Upper lobe of left lung (tissue), 6 donors: ENCODE data around the gene SVIL. TPM values are rescaled to one million over a fixed set of nuclear protein-coding genes. Genes with fewer than 3 reads are reported as not detected.

ENCODE experiments used
- ATAC-seq, 2 donors: fragments of 200-7000 bp; cut with Tn5 transposase; one replicate each; pipeline ENCODE4 v1.9.1; 2022; ENCODE audit warnings: mild to moderate bottlenecking in 2 of 2, moderate library complexity in 2 of 2; ENCODE audit not compliant: low FRiP score in 2 of 2
- DNase-seq, 2 donors: peaks; one replicate each; pipeline ENCODE4 v3.0.0-alpha.2; 2019 to 2020
- H3K27ac ChIP-seq, 4 donors: fragments of 200-600 bp; sonication (generic); one replicate each; pipeline ENCODE4 v1.5.1; 2016 to 2019
- H3K27me3 ChIP-seq, 4 donors: fragments of 200-600 bp; sonication (generic); one replicate each; pipeline ENCODE4 v1.5.1; 2017 to 2019
- H3K36me3 ChIP-seq, 4 donors: fragments of 200-600 bp; sonication (generic); one replicate each; pipeline ENCODE4 v1.5.1; 2016 to 2019
- H3K4me1 ChIP-seq, 4 donors: fragments of 200-600 bp; sonication (generic); one replicate each; pipeline ENCODE4 v1.5.1; 2018 to 2019
- H3K4me3 ChIP-seq, 4 donors: fragments of 200-600 bp; sonication (generic); one replicate each; pipeline ENCODE4 v1.5.1; 2017 to 2019; ENCODE audit warnings: mild to moderate bottlenecking in 2 of 4, moderate library complexity in 1 of 4
- H3K9me3 ChIP-seq, 4 donors: fragments of 200-600 bp; sonication (generic); one replicate each; pipeline ENCODE4 v1.5.1; 2018 to 2019
- CTCF ChIP-seq, 6 experiments: fragments of 450-650 bp in 4 of 6; fragments of 200-600 bp in 2 of 6; sonication (generic) in 2 of 6; IDR thresholded peaks; one replicate each; pipeline ENCODE4 v1.5.1; 2016 to 2019; ENCODE audit warnings: antibody characterized with exemption in 6 of 6
- EP300 ChIP-seq, 4 donors: sonication (generic); formaldehyde crosslinking; IDR thresholded peaks; one replicate each; pipeline ENCODE4 v1.5.1; 2017; ENCODE audit warnings: antibody characterized with exemption in 4 of 4, control low read depth in 2 of 4
- POLR2A ChIP-seq, 4 donors: fragments of 450-650 bp; IDR thresholded peaks; one replicate each; pipeline ENCODE4 v1.5.1; 2016 to 2017; ENCODE audit warnings: antibody characterized with exemption in 4 of 4, mild to moderate bottlenecking in 2 of 4
- POLR2AphosphoS5 ChIP-seq, 2 donors: sonication (generic); formaldehyde crosslinking; IDR thresholded peaks; one replicate each; pipeline ENCODE4 v1.5.1; 2017; ENCODE audit warnings: antibody characterized with exemption in 2 of 2
- WGBS, 2 donors: methylation state at CpG; one replicate each; pipeline ENCODE4 v1.1.5; 2017 to 2018; 5-methylcytosine and 5-hydroxymethylcytosine counted together
- total RNA-seq, 6 donors: library from RNA; depleted of rRNA in 4 of 6; stranded (reverse); fragments of >200 nt in 4 of 6; gene quantifications; one replicate each; pipeline versions ENCODE4 v1.1.0 to v1.2.1, GENCODE V29; 2016 to 2021
- donor health status: DM: no; HTN: no; CAD: no; lungs with moderate emphysema.
- donor health status: DM: no; HTN: yes; CAD: no; lungs with severe emphysema.

SVIL gene
- total RNA-seq, 6 donors from 2014 or later, result 65.5 to 137 (median 105) TPM

GRCh38 chr10:29557665-29558064 is 77.1 kb downstream of the SVIL start:
- H3K36me3 ChIP-seq, result peaks cover 0 to 23% (median 13%) of the 10 kb centered on the region in 4 donors
- 89 to 95% methylated on average over 1 to 3 of the region's 3 CpGs for WGBS, 2 donors
- ATAC-seq (no peak), DNase-seq (no peak)
- H3K4me1 ChIP-seq, result no peaks in the 10 kb centered on the region
- TF ChIP-seq POLR2A (IDR thresholded peaks at IDR 0.05) (no peak), EP300 (IDR thresholded peaks at IDR 0.05) (no peak), CTCF (IDR thresholded peaks at IDR 0.05) (no peak), POLR2AphosphoS5 (IDR thresholded peaks at IDR 0.05) (no peak)
- no peak overlapping the region for H3K4me3 ChIP-seq
- H3K27ac ChIP-seq, result no peak overlapping the region
- no peaks in the 10 kb centered on the region for H3K27me3 ChIP-seq
- no peaks in the 10 kb centered on the region for H3K9me3 ChIP-seq

- peaks cover 0 to 35% (median 20%) of the 10 kb centered on the region in 4 donors for H3K36me3 ChIP-seq
- H3K9me3 ChIP-seq, result no peaks in the 10 kb centered on the region
- no peaks in the 10 kb centered on the region for H3K4me1 ChIP-seq
- H3K27ac ChIP-seq, result no peak overlapping the region
- WGBS, 2 donors, result 82 to 92% methylated on average over 8 of the region's 8 CpGs
- ATAC-seq, result peak in 1 of 2 donors; percentile 68
- no peaks in the 10 kb centered on the region for H3K27me3 ChIP-seq
- no peak overlapping the region for H3K4me3 ChIP-seq
- TF ChIP-seq CTCF (IDR thresholded peaks at IDR 0.05) (no peak), POLR2A (IDR thresholded peaks at IDR 0.05) (no peak), POLR2AphosphoS5 (IDR thresholded peaks at IDR 0.05) (no peak), EP300 (IDR thresholded peaks at IDR 0.05) (no peak)
- no peak for DNase-seq
These were observed 78.9 kb downstream of the SVIL start for GRCh38 chr10:29555746-29556481.

GRCh38 chr10:29555091-29555745 is 79.6 kb downstream of the SVIL start:
- no peaks in the 10 kb centered on the region for H3K4me1 ChIP-seq
- peak overlapping the region in 1 of 4 donors; percentile 40 for H3K27ac ChIP-seq
- WGBS, 2 donors, result 72 to 82% methylated on average over 6 of the region's 6 CpGs
- peaks cover 3 to 42% (median 27%) of the 10 kb centered on the region in 4 donors for H3K36me3 ChIP-seq
- TF ChIP-seq EP300 (IDR thresholded peaks at IDR 0.05) (peak in 1 of 4 donors; percentile 17), POLR2A (IDR thresholded peaks at IDR 0.05) (no peak), CTCF (IDR thresholded peaks at IDR 0.05) (no peak)
- H3K9me3 ChIP-seq, result no peaks in the 10 kb centered on the region
- H3K4me3 ChIP-seq, result no peak overlapping the region
- no peak for DNase-seq
- H3K27me3 ChIP-seq, result no peaks in the 10 kb centered on the region
- peak in 1 of 2 donors; percentile 57 for ATAC-seq

GRCh38 chr10:29554660-29555059 is 80.1 kb downstream of the SVIL start:
- WGBS, 2 donors, result 84 to 88% methylated on average over 9 of the region's 9 CpGs
- Histone ChIP-seq H3K27ac (peak overlapping the region in 1 of 4 donors; percentile 40), H3K9me3 (no peaks in the 10 kb centered on the region), H3K4me1 (no peaks in the 10 kb centered on the region), H3K4me3 (no peak overlapping the region), H3K36me3 (peaks cover 3 to 45% (median 30%) of the 10 kb centered on the region in 4 donors), H3K27me3 (no peaks in the 10 kb centered on the region)
- peak in 1 of 2 donors; percentile 55 for DNase-seq
- peak in 1 of 2 donors; percentile 50 for ATAC-seq
- TF ChIP-seq EP300 (IDR thresholded peaks at IDR 0.05), result no peak
- no peak for TF ChIP-seq POLR2AphosphoS5 (IDR thresholded peaks at IDR 0.05)
- TF ChIP-seq CTCF (IDR thresholded peaks at IDR 0.05), result no peak
- no peak for TF ChIP-seq POLR2A (IDR thresholded peaks at IDR 0.05)
